CD8-positive, alpha-beta memory T cell (primary cell): ENCODE data around the gene TTC12. TPM values are rescaled to one million over a fixed set of nuclear protein-coding genes. Genes with fewer than 3 reads are reported as not detected.

Experiments used
- CTCF ChIA-PET: fragments of 350-600 bp; sonication (Branson Sonifier 250); formaldehyde crosslinking; loops from one replicate; lab custom pipeline; 2021; ENCODE audit warnings: antibody characterized with exemption; lab: Charles Lee
- POLR2A ChIA-PET: fragments of 350-600 bp; sonication (Branson Sonifier 250); formaldehyde crosslinking; loops from one replicate; lab custom pipeline; 2021; ENCODE audit warnings: antibody characterized with exemption; lab: Charles Lee
- DNase-seq, 5 donors: peaks; one replicate each; pipeline versions ENCODE4 v3.0.0 to v3.0.0-alpha.2; 2020 to 2022; ENCODE audit warnings: mixed read lengths in 1 of 5
- H3K27ac ChIP-seq: one replicate; pipeline ENCODE4 v1.7.0; 2013; ENCODE audit warnings: low read depth, mild to moderate bottlenecking, low read length, moderate library complexity
- H3K27me3 ChIP-seq: 2 replicates; pipeline ENCODE4 v1.7.0; 2013; ENCODE audit warnings: low read length, mild to moderate bottlenecking; ENCODE audit not compliant: insufficient read depth, poor library complexity, severe bottlenecking
- H3K36me3 ChIP-seq: 2 replicates; pipeline ENCODE4 v1.7.0; 2013; ENCODE audit warnings: mild to moderate bottlenecking, low read length, moderate library complexity; ENCODE audit not compliant: insufficient read depth
- H3K4me1 ChIP-seq: 2 replicates; pipeline ENCODE4 v1.7.0; 2013; ENCODE audit warnings: mild to moderate bottlenecking, low read length, moderate library complexity; ENCODE audit not compliant: insufficient read depth
- H3K4me3 ChIP-seq: 2 replicates; pipeline ENCODE4 v1.7.0; 2013; ENCODE audit warnings: mild to moderate bottlenecking, low read length
- H3K9me3 ChIP-seq: 2 replicates; pipeline ENCODE4 v1.7.0; 2013; ENCODE audit warnings: mild to moderate bottlenecking, low read length
- H3K27ac Mint-ChIP-seq, 8 donors: one replicate each; pipeline ENCODE4 v1.8.0; 2020 to 2021; ENCODE audit warnings: mixed read lengths in 8 of 8, mild to moderate bottlenecking in 6 of 8, inconsistent platforms in 3 of 8, moderate library complexity in 3 of 8
- H3K27me3 Mint-ChIP-seq, 2 donors: one replicate each; pipeline ENCODE4 v1.8.0; 2020 to 2021; ENCODE audit warnings: mixed read lengths in 2 of 2, mild to moderate bottlenecking in 1 of 2, moderate library complexity in 1 of 2
- H3K36me3 Mint-ChIP-seq, 3 donors: one replicate each; pipeline ENCODE4 v1.8.0; 2020 to 2021; ENCODE audit warnings: mixed read lengths in 3 of 3, inconsistent platforms in 1 of 3, mild to moderate bottlenecking in 1 of 3
- H3K4me1 Mint-ChIP-seq, 3 donors: one replicate each; pipeline ENCODE4 v1.8.0; 2020 to 2021; ENCODE audit warnings: mixed read lengths in 3 of 3, inconsistent platforms in 1 of 3, mild to moderate bottlenecking in 1 of 3
- H3K4me3 Mint-ChIP-seq, 7 donors: one replicate each; pipeline ENCODE4 v1.8.0; 2020 to 2021; ENCODE audit warnings: mixed read lengths in 7 of 7, mild to moderate bottlenecking in 6 of 7, moderate library complexity in 4 of 7, inconsistent platforms in 2 of 7
- H3K9me3 Mint-ChIP-seq, 5 donors: one replicate each; pipeline ENCODE4 v1.8.0; 2020 to 2022; ENCODE audit warnings: mixed read lengths in 5 of 5, mild to moderate bottlenecking in 3 of 5, moderate library complexity in 2 of 5, inconsistent platforms in 1 of 5
- polyA plus RNA-seq: library from polyadenylated mRNA; unstranded; fragments of 300-500 nt; fragmentation: Illumina TruSeq; gene quantifications from one replicate; pipeline ENCODE4 v1.2.3, GENCODE V29; 2021
- total RNA-seq, 2 experiments: library from RNA; stranded (reverse); gene quantifications; one replicate each; pipeline ENCODE4 v1.2.3, GENCODE V29; 2021

Gene TTC12
- total and polyA plus RNA-seq, 3 experiments from 2014 or later: 7.2 to 21.9 (median 20.3) TPM

DNA sequence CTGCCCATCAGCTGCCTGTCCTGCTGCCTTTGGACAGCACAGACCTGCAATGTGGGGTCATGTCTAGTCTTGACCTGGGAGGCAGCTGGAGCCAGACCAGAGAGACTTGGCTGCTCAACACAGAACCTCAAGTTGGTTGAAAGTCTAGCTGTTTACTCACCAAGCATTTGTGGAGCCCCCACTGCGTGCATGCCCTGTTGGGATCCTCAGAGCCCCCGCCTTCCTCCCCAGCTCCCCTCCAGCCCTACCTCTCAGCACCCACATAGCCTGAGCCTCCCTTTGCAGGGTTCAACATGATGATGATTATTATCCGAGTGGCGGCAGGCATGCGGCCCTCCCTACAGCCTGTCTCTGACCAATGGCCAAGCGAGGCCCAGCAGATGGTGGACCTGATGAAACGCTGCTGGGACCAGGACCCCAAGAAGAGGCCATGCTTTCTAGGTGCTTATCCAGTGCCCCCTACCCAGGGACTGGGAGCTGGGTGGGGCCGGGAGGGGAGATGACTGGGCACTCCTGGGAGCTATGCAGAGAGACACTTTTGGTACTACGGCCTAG is 81.5 kb downstream of the TTC12 start:
- Mint-ChIP-seq H3K27me3 (no peaks in the 10 kb centered on the region), H3K4me3 (no peak overlapping the region), H3K36me3 (peaks cover 0 to 8% (median 0%) of the 10 kb centered on the region in 3 donors), H3K4me1 (no peaks in the 10 kb centered on the region), H3K9me3 (no peaks in the 10 kb centered on the region), H3K27ac (no peak overlapping the region)
- CTCF ChIA-PET: no interaction called here
- Histone ChIP-seq H3K36me3 (no peaks in the 10 kb centered on the region), H3K27me3 (no peaks in the 10 kb centered on the region), H3K4me3 (no peak overlapping the region), H3K4me1 (no peaks in the 10 kb centered on the region), H3K27ac (no peak overlapping the region), H3K9me3 (no peaks in the 10 kb centered on the region)
- POLR2A ChIA-PET: no interaction called here
- DNase-seq: no peak

DNA sequence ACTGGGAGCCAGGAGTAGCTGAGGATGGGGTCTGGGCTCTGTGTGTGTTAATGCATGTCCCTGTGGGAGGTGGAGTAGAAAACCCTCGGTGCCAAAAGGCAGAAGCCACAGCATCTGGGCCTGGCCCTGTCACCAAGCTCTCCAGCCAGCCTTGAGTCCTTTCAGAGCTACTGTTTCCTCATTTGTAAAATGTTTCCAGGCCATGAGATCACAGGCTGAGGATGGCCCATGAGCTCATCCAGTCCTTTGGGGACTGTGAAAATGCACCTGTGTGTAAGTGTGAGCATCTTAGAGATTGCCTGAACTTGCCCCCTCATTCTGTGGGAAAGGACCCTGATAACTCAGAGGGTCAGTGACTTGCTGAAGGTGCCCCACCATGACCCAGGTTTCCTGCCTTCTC is 82.3 kb downstream of the TTC12 start:
- no peaks in the 10 kb centered on the region for H3K4me1 ChIP-seq
- no peak overlapping the region for H3K27ac ChIP-seq
- ChIA-PET CTCF (no interaction called here), POLR2A (no interaction called here)
- no peaks in the 10 kb centered on the region for H3K9me3 ChIP-seq
- Mint-ChIP-seq H3K27ac (no peak overlapping the region), H3K9me3 (no peaks in the 10 kb centered on the region), H3K4me1 (no peaks in the 10 kb centered on the region), H3K4me3 (no peak overlapping the region), H3K36me3 (peaks cover 0 to 8% (median 0%) of the 10 kb centered on the region in 3 donors), H3K27me3 (no peaks in the 10 kb centered on the region)
- H3K27me3 ChIP-seq: no peaks in the 10 kb centered on the region
- H3K36me3 ChIP-seq: no peaks in the 10 kb centered on the region
- no peak for DNase-seq
- H3K4me3 ChIP-seq: no peak overlapping the region

DNA sequence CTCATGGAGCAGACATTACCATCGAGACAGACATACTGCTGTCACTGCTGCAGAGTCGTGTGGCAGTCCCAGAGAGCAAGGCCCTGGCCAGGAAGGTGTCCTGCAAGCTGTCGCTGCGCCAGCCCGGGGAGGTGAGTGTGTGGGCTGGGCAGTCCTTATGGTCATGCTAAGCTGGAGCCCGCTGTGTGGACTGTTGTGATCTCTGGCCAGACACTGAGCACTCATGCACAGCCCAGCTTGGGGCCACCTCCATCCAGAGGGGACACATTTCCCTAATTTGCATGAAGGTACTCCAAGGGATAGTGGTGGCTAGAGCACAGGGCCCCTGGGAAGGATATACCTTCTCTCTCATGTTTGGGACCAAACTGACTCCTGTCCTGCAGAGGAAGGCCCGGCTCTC is 82.8 kb downstream of the TTC12 start:
- H3K4me1 ChIP-seq: no peaks in the 10 kb centered on the region
- no peak overlapping the region for H3K27ac ChIP-seq
- no peaks in the 10 kb centered on the region for H3K9me3 Mint-ChIP-seq
- DNase-seq: no peak
- no peaks in the 10 kb centered on the region for H3K9me3 ChIP-seq
- H3K27ac Mint-ChIP-seq: no peak overlapping the region
- no peak overlapping the region for H3K4me3 ChIP-seq
- no peaks in the 10 kb centered on the region for H3K27me3 Mint-ChIP-seq
- no peaks in the 10 kb centered on the region for H3K36me3 ChIP-seq
- no peaks in the 10 kb centered on the region for H3K27me3 ChIP-seq
- CTCF ChIA-PET: no interaction called here
- H3K4me1 Mint-ChIP-seq: no peaks in the 10 kb centered on the region
- POLR2A ChIA-PET: no interaction called here
- peaks cover 0 to 8% (median 0%) of the 10 kb centered on the region in 3 donors for H3K36me3 Mint-ChIP-seq
- no peak overlapping the region for H3K4me3 Mint-ChIP-seq

DNA sequence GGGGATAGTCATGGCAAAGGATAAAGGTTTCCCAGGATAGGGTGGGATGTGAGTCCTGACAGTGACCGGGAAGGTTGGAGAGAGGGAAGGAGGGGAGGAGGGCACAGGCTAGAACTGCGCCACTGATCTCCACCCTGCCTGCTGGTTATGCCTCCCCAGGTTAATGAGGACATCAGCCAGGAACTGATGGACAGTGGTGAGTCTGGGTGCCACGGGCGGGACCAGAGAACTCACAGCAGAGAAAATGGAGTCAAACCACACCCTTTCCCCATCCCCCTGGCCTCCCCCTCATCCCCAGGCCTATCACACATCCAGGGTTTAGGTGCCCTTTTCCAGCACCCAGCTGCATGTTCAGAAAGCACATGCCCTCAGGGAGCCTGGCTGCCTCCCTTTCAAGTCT is 83.4 kb downstream of the TTC12 start:
- H3K36me3 ChIP-seq: no peaks in the 10 kb centered on the region
- ChIA-PET CTCF (interaction anchor here (0.7 kb wide), 1 partner anchor 380 kb away, joined by 3 read pairs; no protein-coding TSS in a partner anchor), POLR2A (no interaction called here)
- Mint-ChIP-seq H3K36me3 (peaks cover 0 to 8% (median 0%) of the 10 kb centered on the region in 3 donors), H3K27ac (no peak overlapping the region), H3K4me1 (no peaks in the 10 kb centered on the region), H3K27me3 (peaks cover 0 to 1% of the 10 kb centered on the region in 2 donors), H3K9me3 (no peaks in the 10 kb centered on the region), H3K4me3 (no peak overlapping the region)
- H3K4me3 ChIP-seq: no peak overlapping the region
- no peaks in the 10 kb centered on the region for H3K27me3 ChIP-seq
- H3K9me3 ChIP-seq: no peaks in the 10 kb centered on the region
- no peaks in the 10 kb centered on the region for H3K4me1 ChIP-seq
- no peak overlapping the region for H3K27ac ChIP-seq
- DNase-seq: no peak

DNA sequence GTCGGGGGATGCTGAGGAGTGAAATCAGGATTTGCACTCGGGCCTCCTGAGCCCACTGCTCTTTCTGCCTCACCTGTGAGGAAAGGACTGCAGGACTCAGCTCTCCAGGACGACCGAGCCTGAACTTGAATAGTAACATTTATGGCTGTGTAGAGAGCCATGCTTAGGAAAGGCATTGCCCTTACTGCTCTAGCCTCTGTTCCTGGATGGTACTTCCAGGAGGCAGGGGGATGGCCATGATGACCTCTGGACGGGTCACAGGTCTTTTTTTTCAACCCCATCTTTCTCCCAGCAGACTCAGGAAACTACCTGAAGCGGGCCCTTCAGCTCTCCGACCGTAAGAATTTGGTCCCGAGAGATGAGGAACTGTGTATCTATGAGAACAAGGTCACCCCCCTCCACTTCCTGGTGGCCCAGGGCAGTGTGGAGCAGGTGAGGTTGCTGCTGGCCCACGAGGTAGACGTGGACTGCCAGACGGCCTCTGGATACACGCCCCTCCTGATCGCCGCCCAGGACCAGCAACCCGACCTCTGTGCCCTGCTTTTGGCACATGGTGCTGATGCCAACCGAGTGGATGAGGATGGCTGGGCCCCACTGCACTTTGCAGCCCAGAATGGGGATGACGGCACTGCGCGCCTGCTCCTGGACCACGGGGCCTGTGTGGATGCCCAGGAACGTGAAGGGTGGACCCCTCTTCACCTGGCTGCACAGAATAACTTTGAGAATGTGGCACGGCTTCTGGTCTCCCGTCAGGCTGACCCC is 84.5 kb downstream of the TTC12 start:
- POLR2A ChIA-PET: no interaction called here
- H3K27ac Mint-ChIP-seq: no peak overlapping the region

DNA sequence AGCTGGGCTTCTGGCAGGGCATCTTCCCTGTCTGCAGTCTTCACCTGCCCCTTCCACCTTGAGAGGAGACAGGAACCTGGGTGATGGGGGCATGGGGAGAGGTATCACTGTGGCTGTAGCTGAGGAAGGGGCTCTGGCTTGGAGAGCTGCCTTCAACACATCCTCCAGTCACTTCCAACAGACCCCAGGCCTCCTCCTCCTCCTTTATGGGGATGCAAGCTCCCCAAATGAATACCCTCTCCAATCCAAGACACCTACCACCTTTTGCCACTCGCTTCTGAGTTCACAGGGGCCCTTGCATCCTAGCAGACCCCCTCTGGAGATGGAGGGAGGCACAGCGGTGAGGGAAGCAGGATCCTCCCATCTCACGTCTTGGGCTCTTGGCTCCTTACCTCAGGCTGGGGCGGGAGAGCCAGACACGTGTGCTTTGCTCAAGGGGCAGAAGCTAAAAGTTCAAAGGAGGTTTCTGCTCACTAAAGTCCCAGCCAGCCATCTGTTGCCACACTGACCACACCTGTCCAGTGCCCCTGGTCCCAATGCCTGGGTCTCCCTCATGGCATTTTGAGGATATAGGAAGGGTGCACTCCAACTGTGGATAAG is 86.3 kb downstream of the TTC12 start:
- no peak overlapping the region for H3K4me3 Mint-ChIP-seq
- H3K4me1 ChIP-seq: no peaks in the 10 kb centered on the region
- CTCF ChIA-PET: no interaction called here

More for the DNA sequence above, 84.5 kb downstream of the TTC12 start:
- Histone ChIP-seq H3K27me3 (no peaks in the 10 kb centered on the region), H3K4me3 (no peak overlapping the region), H3K36me3 (no peaks in the 10 kb centered on the region), H3K4me1 (no peaks in the 10 kb centered on the region), H3K27ac (no peak overlapping the region), H3K9me3 (no peaks in the 10 kb centered on the region)
- H3K4me1 Mint-ChIP-seq: no peaks in the 10 kb centered on the region
- DNase-seq: no peak
- no peaks in the 10 kb centered on the region for H3K9me3 Mint-ChIP-seq
- H3K4me3 Mint-ChIP-seq: no peak overlapping the region
- peaks cover 0 to 1% of the 10 kb centered on the region in 2 donors for H3K27me3 Mint-ChIP-seq
- H3K36me3 Mint-ChIP-seq: peaks cover 0 to 8% (median 0%) of the 10 kb centered on the region in 3 donors
- CTCF ChIA-PET: no interaction called here

DNA sequence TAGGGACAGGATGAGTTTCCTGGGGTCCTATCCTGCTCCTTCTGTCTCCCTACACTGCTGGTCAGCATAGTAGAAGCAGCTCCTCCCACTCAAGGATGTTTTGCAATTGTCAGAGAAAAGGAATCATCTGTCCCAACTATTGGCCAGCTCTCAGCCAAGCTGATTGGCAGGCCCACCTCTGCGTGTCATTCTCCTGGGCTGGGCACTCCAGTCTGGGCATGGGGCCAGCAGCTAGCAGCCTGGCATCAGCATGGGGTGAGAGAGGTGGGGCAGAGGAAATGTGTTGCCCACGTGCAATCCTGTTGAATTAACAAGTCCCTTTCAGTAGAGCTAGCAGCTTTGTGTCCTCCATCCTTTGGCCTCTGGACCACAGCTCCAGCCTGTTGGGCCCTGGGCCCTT is 87.3 kb downstream of the TTC12 start:
- ChIA-PET CTCF (no interaction called here), POLR2A (no interaction called here)
- peaks cover 0 to 1% of the 10 kb centered on the region in 2 donors for H3K27me3 Mint-ChIP-seq
- Histone ChIP-seq H3K4me3 (no peak overlapping the region), H3K36me3 (no peaks in the 10 kb centered on the region), H3K27ac (no peak overlapping the region), H3K27me3 (no peaks in the 10 kb centered on the region), H3K4me1 (no peaks in the 10 kb centered on the region), H3K9me3 (no peaks in the 10 kb centered on the region)
- no peaks in the 10 kb centered on the region for H3K9me3 Mint-ChIP-seq
- no peak overlapping the region for H3K4me3 Mint-ChIP-seq
- DNase-seq: no peak
- no peak overlapping the region for H3K27ac Mint-ChIP-seq
- no peaks in the 10 kb centered on the region for H3K4me1 Mint-ChIP-seq
- peaks cover 0 to 4% (median 0%) of the 10 kb centered on the region in 3 donors for H3K36me3 Mint-ChIP-seq

More for the DNA sequence above, 86.3 kb downstream of the TTC12 start:
- H3K4me3 ChIP-seq: no peak overlapping the region
- no peak for DNase-seq
- H3K36me3 ChIP-seq: no peaks in the 10 kb centered on the region
- Mint-ChIP-seq H3K27ac (peak overlapping the region in 1 of 8 donors; percentile 27), H3K36me3 (peaks cover 0 to 7% (median 0%) of the 10 kb centered on the region in 3 donors), H3K9me3 (no peaks in the 10 kb centered on the region), H3K4me1 (no peaks in the 10 kb centered on the region), H3K27me3 (peaks cover 0 to 1% of the 10 kb centered on the region in 2 donors)
- no peaks in the 10 kb centered on the region for H3K27me3 ChIP-seq
- H3K27ac ChIP-seq: no peak overlapping the region
- POLR2A ChIA-PET: no interaction called here
- no peaks in the 10 kb centered on the region for H3K9me3 ChIP-seq

DNA sequence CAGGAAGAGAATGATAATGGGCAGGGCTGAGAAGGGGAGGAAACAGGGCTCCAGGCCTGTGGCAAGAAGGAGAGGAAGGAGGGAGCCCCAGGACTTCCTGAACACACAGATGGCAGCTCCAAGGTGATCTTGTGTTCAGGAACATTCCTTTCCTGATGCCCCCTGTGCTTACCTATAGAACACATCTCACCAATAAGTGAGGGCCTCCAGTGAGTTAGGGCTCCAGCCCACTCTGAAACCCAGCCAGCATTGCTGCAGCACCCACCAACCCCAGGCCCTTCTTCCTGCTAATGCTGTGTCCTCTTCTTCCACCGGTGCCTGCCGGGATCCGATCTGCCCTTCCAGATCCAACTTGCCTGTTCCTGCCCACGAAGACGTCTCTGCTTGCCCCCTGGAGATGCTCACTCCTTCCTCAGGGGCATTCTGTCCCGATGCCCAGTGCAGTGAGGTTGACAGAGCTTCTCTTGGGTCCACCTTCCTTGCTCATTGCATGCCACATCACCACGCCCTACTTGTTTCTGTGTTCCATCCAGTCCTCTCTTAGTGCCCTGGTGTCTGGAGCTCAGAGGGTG is 90.6 kb downstream of the TTC12 start:
- no peak overlapping the region for H3K4me3 ChIP-seq
- Mint-ChIP-seq H3K9me3 (no peaks in the 10 kb centered on the region), H3K27ac (peak overlapping the region in 1 of 8 donors; percentile 88), H3K4me1 (no peaks in the 10 kb centered on the region), H3K4me3 (no peak overlapping the region), H3K36me3 (no peaks in the 10 kb centered on the region), H3K27me3 (peaks cover 0 to 1% of the 10 kb centered on the region in 2 donors)
- H3K27me3 ChIP-seq: no peaks in the 10 kb centered on the region
- H3K9me3 ChIP-seq: no peaks in the 10 kb centered on the region
- CTCF ChIA-PET: no interaction called here
- H3K4me1 ChIP-seq: no peaks in the 10 kb centered on the region
- no peak overlapping the region for H3K27ac ChIP-seq
- POLR2A ChIA-PET: no interaction called here
- no peaks in the 10 kb centered on the region for H3K36me3 ChIP-seq
- no peak for DNase-seq
